ENCODE data around the gene INO80E. TPM values are rescaled to one million over a fixed set of nuclear protein-coding genes. Genes with fewer than 3 reads are reported as not detected.

Gene INO80E
- total RNA-seq, 3 donors from 2014 or later (not counting 1 experiment from before 2014, with no cell fraction given), result 75.0 to 107 (median 99.5) TPM

DNA sequence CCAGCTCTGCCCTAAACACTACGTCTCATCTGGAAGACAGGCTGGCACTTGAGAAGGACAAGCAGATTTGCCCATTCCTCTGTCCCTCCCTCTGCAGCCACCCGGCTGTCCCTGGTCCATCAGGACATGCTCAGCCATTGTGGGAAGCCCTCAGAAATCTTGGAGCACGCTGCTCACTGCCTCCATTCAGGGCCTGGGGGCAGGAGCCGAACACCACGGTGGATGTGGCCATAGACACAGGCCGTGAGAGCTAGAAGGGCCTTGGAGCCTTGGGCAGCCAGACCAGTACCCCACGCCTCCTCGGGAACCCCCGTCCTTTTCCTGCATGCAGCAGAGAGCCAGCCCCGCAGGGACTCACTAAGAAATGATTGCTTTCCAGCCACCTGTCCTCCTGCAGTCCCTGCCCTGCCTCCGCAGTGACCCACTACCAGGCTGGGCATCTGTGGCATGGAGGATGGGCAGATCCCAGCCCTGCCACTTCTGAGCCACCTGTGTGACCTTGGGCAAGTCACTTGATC lies 11.4 kb downstream of the INO80E start:
- ATAC-seq (no peak), DNase-seq (no peak)
- Mint-ChIP-seq H3K4me1 (peaks cover 5 to 26% of the 10 kb centered on the region in 2 donors), H3K4me3 (no peak overlapping the region), H3K36me3 (no peaks in the 10 kb centered on the region), H3K9me3 (no peaks in the 10 kb centered on the region), H3K27me3 (ENCODE audit: low read depth in 2 of 2) (peaks cover 7 to 26% of the 10 kb centered on the region in 2 donors), H3K27ac (no peak overlapping the region)
- intact Hi-C loops (cut with micrococcal nuclease), result loop anchor here (5.0 kb wide), 1 partner anchor 305 kb away; no protein-coding TSS in a partner anchor
- TF ChIP-seq, protein P1, sequence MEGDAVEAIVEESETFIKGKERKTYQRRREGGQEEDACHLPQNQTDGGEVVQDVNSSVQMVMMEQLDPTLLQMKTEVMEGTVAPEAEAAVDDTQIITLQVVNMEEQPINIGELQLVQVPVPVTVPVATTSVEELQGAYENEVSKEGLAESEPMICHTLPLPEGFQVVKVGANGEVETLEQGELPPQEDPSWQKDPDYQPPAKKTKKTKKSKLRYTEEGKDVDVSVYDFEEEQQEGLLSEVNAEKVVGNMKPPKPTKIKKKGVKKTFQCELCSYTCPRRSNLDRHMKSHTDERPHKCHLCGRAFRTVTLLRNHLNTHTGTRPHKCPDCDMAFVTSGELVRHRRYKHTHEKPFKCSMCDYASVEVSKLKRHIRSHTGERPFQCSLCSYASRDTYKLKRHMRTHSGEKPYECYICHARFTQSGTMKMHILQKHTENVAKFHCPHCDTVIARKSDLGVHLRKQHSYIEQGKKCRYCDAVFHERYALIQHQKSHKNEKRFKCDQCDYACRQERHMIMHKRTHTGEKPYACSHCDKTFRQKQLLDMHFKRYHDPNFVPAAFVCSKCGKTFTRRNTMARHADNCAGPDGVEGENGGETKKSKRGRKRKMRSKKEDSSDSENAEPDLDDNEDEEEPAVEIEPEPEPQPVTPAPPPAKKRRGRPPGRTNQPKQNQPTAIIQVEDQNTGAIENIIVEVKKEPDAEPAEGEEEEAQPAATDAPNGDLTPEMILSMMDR (IDR thresholded peaks at IDR 0.05), result no peak
- peaks cover 16% of the 10 kb centered on the region for H3K4me1 ChIP-seq (ENCODE audit: control insufficient read depth, insufficient read depth, low read length)
- peaks cover 13% of the 10 kb centered on the region for H3K27me3 ChIP-seq (ENCODE audit: control insufficient read depth, insufficient read depth, low read length)
- no peak overlapping the region for H3K4me3 ChIP-seq (ENCODE audit: low read length)
- WGBS (ENCODE audit: insufficient coverage), result 82% methylated on average over 11 of the region's 11 CpGs
- H3K9me3 ChIP-seq (ENCODE audit: control insufficient read depth, insufficient read depth, low read length), result no peaks in the 10 kb centered on the region
- H3K36me3 ChIP-seq (ENCODE audit: control insufficient read depth, insufficient read depth, low read length), result peaks cover 3% of the 10 kb centered on the region
- no peak overlapping the region for H3K27ac ChIP-seq (ENCODE audit: low read length)

DNA sequence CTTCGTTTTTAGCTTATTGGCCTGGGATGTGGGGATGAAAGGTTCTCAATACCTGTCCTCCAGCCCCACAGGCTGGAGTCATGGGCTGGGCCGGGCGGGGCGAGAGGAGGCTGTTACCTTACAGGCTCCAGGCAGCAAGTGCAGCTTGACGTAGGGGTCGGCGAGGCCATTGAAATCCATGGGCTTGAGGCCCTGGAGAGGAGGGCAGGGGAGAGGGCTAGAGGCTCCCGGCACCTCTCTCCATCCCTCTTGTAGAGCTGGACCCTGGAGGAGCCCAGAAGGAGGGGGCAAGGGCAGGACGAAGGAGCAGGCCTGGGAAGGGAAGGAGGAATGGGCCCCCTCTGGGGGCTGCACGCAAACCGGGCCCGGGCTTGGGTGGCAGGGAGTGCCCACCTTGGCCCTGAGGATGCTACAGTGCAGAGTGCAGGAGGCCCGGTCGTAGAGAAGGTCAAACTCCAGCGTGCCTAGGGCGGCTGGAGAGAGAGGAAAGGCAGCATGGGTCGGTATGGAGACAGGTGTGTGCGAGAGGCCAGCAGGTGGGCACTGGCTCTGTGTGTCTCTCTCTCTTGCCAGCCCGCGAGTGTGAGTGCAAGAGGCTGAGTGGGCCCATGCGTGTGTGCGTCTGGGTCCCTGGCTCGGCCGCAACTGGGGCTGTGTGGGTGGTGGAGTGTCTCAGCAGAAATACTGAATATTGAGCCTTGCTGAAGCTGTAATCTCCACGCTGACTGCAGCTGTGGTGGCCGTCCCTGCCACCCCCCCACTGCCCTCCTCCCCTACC lies 13.2 kb downstream of the INO80E start:
- H3K4me1 Mint-ChIP-seq, result peaks cover 5 to 17% of the 10 kb centered on the region in 2 donors
- ATAC-seq (no peak), DNase-seq (no peak)

DNA sequence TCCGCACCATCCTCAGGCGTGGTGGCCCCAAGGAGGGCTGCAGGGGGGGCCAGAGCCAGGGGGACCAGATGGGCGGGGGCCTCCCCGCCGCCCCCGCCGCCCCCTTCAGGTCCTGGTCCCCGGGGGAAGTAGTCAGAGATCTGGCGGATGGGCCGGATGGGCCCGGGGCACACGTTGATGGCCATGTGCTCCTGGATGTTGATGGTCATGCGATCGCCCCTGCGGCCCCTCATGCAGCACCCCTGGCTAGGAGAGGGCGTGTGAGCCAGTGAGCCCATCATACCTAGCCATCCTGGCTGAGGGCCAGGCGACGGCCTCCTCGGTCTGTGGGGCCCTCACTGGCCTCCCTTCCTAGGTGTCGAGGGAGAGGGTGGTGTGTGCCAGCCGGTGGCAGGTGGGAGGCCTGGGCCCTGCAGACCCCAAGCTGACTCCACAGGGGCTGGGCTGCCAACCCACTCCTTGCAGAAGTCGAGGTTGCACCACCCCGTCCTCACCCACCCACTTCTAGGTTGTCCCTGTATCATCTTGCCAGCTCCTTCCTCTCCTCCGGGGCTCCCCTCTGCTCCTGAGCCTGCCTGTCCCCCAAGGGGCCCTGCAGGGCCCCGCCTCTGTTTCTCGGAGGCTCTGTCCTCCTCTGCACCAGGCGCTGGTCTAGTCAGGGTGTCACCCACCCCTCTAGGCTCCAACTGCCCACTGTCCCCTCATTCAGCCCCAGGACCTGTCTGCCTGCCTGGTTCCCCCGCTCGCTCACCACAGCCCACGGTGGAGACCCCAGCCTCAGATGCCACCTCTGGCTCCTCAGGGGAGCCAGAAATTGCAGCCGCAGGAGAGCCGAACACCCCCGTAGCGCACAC lies 14.2 kb downstream of the INO80E start:
- TF ChIP-seq, protein P1 (IDR thresholded peaks at IDR 0.05), result no peak
- WGBS (ENCODE audit: insufficient coverage), result 27% methylated on average over 34 of the region's 34 CpGs
- DNase-seq (no peak), ATAC-seq (peak in 1 of 3 donors; percentile 12)
- intact Hi-C loops (cut with micrococcal nuclease), result loop anchor here (5.0 kb wide), 1 partner anchor 308 kb away; no protein-coding TSS in a partner anchor
- Mint-ChIP-seq H3K27me3 (ENCODE audit: low read depth in 2 of 2) (peaks cover 7 to 26% of the 10 kb centered on the region in 2 donors), H3K36me3 (no peaks in the 10 kb centered on the region), H3K9me3 (no peaks in the 10 kb centered on the region), H3K4me1 (peaks cover 5 to 17% of the 10 kb centered on the region in 2 donors), H3K4me3 (peak overlapping the region; percentile 47), H3K27ac (no peak overlapping the region)
- H3K27me3 ChIP-seq (ENCODE audit: control insufficient read depth, insufficient read depth, low read length), result peaks cover 13% of the 10 kb centered on the region
- H3K27ac ChIP-seq (ENCODE audit: low read length), result no peak overlapping the region
- no peak overlapping the region for H3K4me3 ChIP-seq (ENCODE audit: low read length)
- H3K4me1 ChIP-seq (ENCODE audit: control insufficient read depth, insufficient read depth, low read length), result peaks cover 14% of the 10 kb centered on the region
- no peaks in the 10 kb centered on the region for H3K9me3 ChIP-seq (ENCODE audit: control insufficient read depth, insufficient read depth, low read length)
- H3K36me3 ChIP-seq (ENCODE audit: control insufficient read depth, insufficient read depth, low read length), result no peaks in the 10 kb centered on the region

More for the DNA sequence above, 13.2 kb downstream of the INO80E start:
- Histone ChIP-seq H3K27ac (ENCODE audit: low read length) (no peak overlapping the region), H3K4me3 (ENCODE audit: low read length) (no peak overlapping the region), H3K9me3 (ENCODE audit: control insufficient read depth, insufficient read depth, low read length) (no peaks in the 10 kb centered on the region), H3K27me3 (ENCODE audit: control insufficient read depth, insufficient read depth, low read length) (peaks cover 13% of the 10 kb centered on the region), H3K36me3 (ENCODE audit: control insufficient read depth, insufficient read depth, low read length) (no peaks in the 10 kb centered on the region), H3K4me1 (ENCODE audit: control insufficient read depth, insufficient read depth, low read length) (peaks cover 16% of the 10 kb centered on the region)
- peaks cover 7 to 26% of the 10 kb centered on the region in 2 donors for H3K27me3 Mint-ChIP-seq (ENCODE audit: low read depth in 2 of 2)
- H3K27ac Mint-ChIP-seq, result no peak overlapping the region
- H3K36me3 Mint-ChIP-seq, result no peaks in the 10 kb centered on the region
- WGBS (ENCODE audit: insufficient coverage), result 68% methylated on average over 26 of the region's 26 CpGs
- no peaks in the 10 kb centered on the region for H3K9me3 Mint-ChIP-seq
- intact Hi-C loops (cut with micrococcal nuclease), result loop anchor here (5.0 kb wide), 1 partner anchor 307 kb away; no protein-coding TSS in a partner anchor
- TF ChIP-seq, protein P1 (IDR thresholded peaks at IDR 0.05), result no peak
- H3K4me3 Mint-ChIP-seq, result peak overlapping the region; percentile 35
